ENCODE measurements around the gene MRPS9.

MRPS9 gene

GRCh38 chr2:105113616-105114291, 75.9 kb downstream of the MRPS9 start:
- H3K27ac ChIP-seq (ENCODE audit: low read depth, low read length) = no peak overlapping the region
- no peaks in the 10 kb centered on the region for H3K36me3 ChIP-seq (ENCODE audit: control insufficient read depth, low read length)
- no peak overlapping the region for H3K4me3 ChIP-seq (ENCODE audit: low read length)
- no peaks in the 10 kb centered on the region for H3K4me1 ChIP-seq (ENCODE audit: control insufficient read depth, low read length)
- no peaks in the 10 kb centered on the region for H3K9me2 ChIP-seq (replicated peaks; ENCODE audit: control insufficient read depth, low read length)
- no peak for TF ChIP-seq EZH2phosphoT487 (IDR thresholded peaks at IDR 0.05; ENCODE audit: borderline replicate concordance, low read length)
- TF ChIP-seq CTCF (IDR thresholded peaks at IDR 0.05; ENCODE audit: low read depth, low read length, poor library complexity, severe bottlenecking) = no peak
- H3K79me2 ChIP-seq (ENCODE audit: control insufficient read depth, low read length) = no peaks in the 10 kb centered on the region
- no peaks in the 10 kb centered on the region for H3K27me3 ChIP-seq (ENCODE audit: control insufficient read depth, low read length)
- H3K9me3 ChIP-seq (ENCODE audit: control insufficient read depth, insufficient read depth, low read length) = no peaks in the 10 kb centered on the region
- no peaks in the 10 kb centered on the region for H4K20me1 ChIP-seq (ENCODE audit: control insufficient read depth, insufficient read depth, low read depth, low read length)
- H3K4me2 ChIP-seq (ENCODE audit: low read length) = no peak overlapping the region
- H3F3A ChIP-seq (ENCODE audit: control insufficient read depth, insufficient read depth) = no peaks in the 10 kb centered on the region

- no peaks in the 10 kb centered on the region for H3K79me2 ChIP-seq (ENCODE audit: control insufficient read depth, low read length)
- H4K20me1 ChIP-seq (ENCODE audit: control insufficient read depth, insufficient read depth, low read depth, low read length) = no peaks in the 10 kb centered on the region
- no peak overlapping the region for H3K4me2 ChIP-seq (ENCODE audit: low read length)
- H3K27ac ChIP-seq (ENCODE audit: low read depth, low read length) = no peak overlapping the region
- peaks cover under 1% of the 10 kb centered on the region; the same call in 1 of the 2 replicates for H3K27me3 ChIP-seq (ENCODE audit: control insufficient read depth, low read length)
- peak; percentile 70 for TF ChIP-seq CTCF (IDR thresholded peaks at IDR 0.05; ENCODE audit: low read depth, low read length, poor library complexity, severe bottlenecking)
- no peak for TF ChIP-seq EZH2phosphoT487 (IDR thresholded peaks at IDR 0.05; ENCODE audit: borderline replicate concordance, low read length)
- no peaks in the 10 kb centered on the region for H3K9me3 ChIP-seq (ENCODE audit: control insufficient read depth, insufficient read depth, low read length)
- no peaks in the 10 kb centered on the region for H3K36me3 ChIP-seq (ENCODE audit: control insufficient read depth, low read length)
- no peaks in the 10 kb centered on the region for H3F3A ChIP-seq (ENCODE audit: control insufficient read depth, insufficient read depth)
- H3K4me3 ChIP-seq (ENCODE audit: low read length) = no peak overlapping the region
- H3K4me1 ChIP-seq (ENCODE audit: control insufficient read depth, low read length) = no peaks in the 10 kb centered on the region
- no peaks in the 10 kb centered on the region for H3K9me2 ChIP-seq (replicated peaks; ENCODE audit: control insufficient read depth, low read length)
Measured at GRCh38 chr2:105114551-105114950, 76.7 kb downstream of the MRPS9 start.

GRCh38 chr2:105116348-105116747, 78.5 kb downstream of the MRPS9 start:
- Histone ChIP-seq H3K9me3 (ENCODE audit: control insufficient read depth, insufficient read depth, low read length) (no peaks in the 10 kb centered on the region), H3F3A (ENCODE audit: control insufficient read depth, insufficient read depth) (no peaks in the 10 kb centered on the region), H3K4me1 (ENCODE audit: control insufficient read depth, low read length) (no peaks in the 10 kb centered on the region), H3K79me2 (ENCODE audit: control insufficient read depth, low read length) (no peaks in the 10 kb centered on the region), H4K20me1 (ENCODE audit: control insufficient read depth, insufficient read depth, low read depth, low read length) (no peaks in the 10 kb centered on the region), H3K27me3 (ENCODE audit: control insufficient read depth, low read length) (peaks cover 3% of the 10 kb centered on the region; the same call in 1 of the 2 replicates), H3K36me3 (ENCODE audit: control insufficient read depth, low read length) (no peaks in the 10 kb centered on the region), H3K4me3 (ENCODE audit: low read length) (no peak overlapping the region), H3K4me2 (ENCODE audit: low read length) (no peak overlapping the region), H3K9me2 (replicated peaks; ENCODE audit: control insufficient read depth, low read length) (no peaks in the 10 kb centered on the region), H3K27ac (ENCODE audit: low read depth, low read length) (no peak overlapping the region)
- TF ChIP-seq EZH2phosphoT487 (IDR thresholded peaks at IDR 0.05; ENCODE audit: borderline replicate concordance, low read length) (no peak), CTCF (IDR thresholded peaks at IDR 0.05; ENCODE audit: low read depth, low read length, poor library complexity, severe bottlenecking) (no peak)
